Tibial nerve (tissue), 4 donors: Measurements from ENCODE around the gene SIPA1. TPM values are rescaled to one million over a fixed set of nuclear protein-coding genes. Genes with fewer than 3 reads are reported as not detected.

Experiments
- DNase-seq, 2 donors: peaks; one replicate each; pipeline ENCODE4 v3.0.0-alpha.2; 2019; ENCODE audit warnings: low spot score in 2 of 2
- H3K27ac ChIP-seq, 4 donors: fragments of 200-600 bp; sonication (generic) in 3 of 4; one replicate each; pipeline ENCODE4 v1.5.1; 2017 to 2019; ENCODE audit warnings: mild to moderate bottlenecking in 1 of 4
- H3K27me3 ChIP-seq, 2 donors: fragments of 200-600 bp; sonication (generic) in 1 of 2; one replicate each; pipeline versions ENCODE4 v1.5.1 to v1.6.0; 2017 to 2019
- H3K36me3 ChIP-seq, 3 donors: fragments of 200-600 bp; sonication (generic); one replicate each; pipeline ENCODE4 v1.5.1; 2018 to 2019
- H3K4me1 ChIP-seq, 4 donors: fragments of 200-600 bp; sonication (generic) in 3 of 4; one replicate each; pipeline ENCODE4 v1.5.1; 2017 to 2019
- H3K4me3 ChIP-seq, 4 donors: fragments of 200-600 bp; sonication (generic) in 3 of 4; one replicate each; pipeline ENCODE4 v1.5.1; 2017 to 2019; ENCODE audit warnings: mild to moderate bottlenecking in 1 of 4, moderate library complexity in 1 of 4
- H3K9me3 ChIP-seq, 4 donors: fragments of 200-600 bp; sonication (generic) in 3 of 4; one replicate each; pipeline ENCODE4 v1.5.1; 2017 to 2019
- CTCF ChIP-seq, 5 experiments: fragments of 200-600 bp in 3 of 5; fragments of 450-650 bp in 2 of 5; sonication (generic) in 3 of 5; IDR thresholded peaks; one replicate each; pipeline ENCODE4 v1.5.1; 2016 to 2019; ENCODE audit warnings: antibody characterized with exemption in 5 of 5, mild to moderate bottlenecking in 3 of 5, moderate library complexity in 2 of 5
- EP300 ChIP-seq, 2 donors: sonication (generic); formaldehyde crosslinking; IDR thresholded peaks; one replicate each; pipeline ENCODE4 v1.6.1; 2017; ENCODE audit warnings: antibody characterized with exemption in 2 of 2, mild to moderate bottlenecking in 1 of 2
- POLR2A ChIP-seq, 2 donors: fragments of 450-650 bp; IDR thresholded peaks; one replicate each; pipeline ENCODE4 v1.6.1; 2017; ENCODE audit warnings: antibody characterized with exemption in 2 of 2, mild to moderate bottlenecking in 2 of 2, moderate library complexity in 2 of 2
- WGBS, 2 donors: methylation state at CpG; one replicate each; pipeline ENCODE4 v1.1.5; 2018; 5-methylcytosine and 5-hydroxymethylcytosine counted together
- total RNA-seq, 4 donors: library from RNA; depleted of rRNA; stranded (reverse); fragments of >200 nt; gene quantifications; one replicate each; pipeline ENCODE4 v1.1.0, GENCODE V29; 2016

The SIPA1 gene
- total RNA-seq, 4 donors from 2014 or later = 50.2 to 103 (median 65.0) TPM

DNA sequence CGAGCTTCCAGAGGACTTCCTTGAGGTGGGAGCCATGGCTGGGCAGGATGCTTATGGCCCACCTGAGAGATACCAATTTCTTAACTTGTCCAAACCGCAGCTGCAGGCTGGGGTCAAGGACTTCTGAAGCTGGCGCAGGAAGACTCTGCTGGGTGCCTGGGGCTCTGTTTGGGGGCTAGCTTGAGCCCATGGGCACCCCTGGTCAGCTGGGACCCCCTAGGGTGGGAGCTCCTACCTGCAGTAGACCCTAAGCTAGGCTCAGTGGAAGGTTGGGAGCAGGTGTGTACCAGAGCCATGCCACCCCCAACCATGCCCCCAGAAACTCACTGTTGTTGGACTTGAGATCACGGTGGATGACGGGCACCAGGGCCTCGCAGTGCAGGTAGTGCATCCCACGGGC, 25.2 kb upstream of the SIPA1 start:
- TF ChIP-seq CTCF (IDR thresholded peaks at IDR 0.05) (no peak), POLR2A (IDR thresholded peaks at IDR 0.05) (no peak), EP300 (IDR thresholded peaks at IDR 0.05) (no peak)
- no peaks in the 10 kb centered on the region for H3K27me3 ChIP-seq
- no peak for DNase-seq
- H3K4me3 ChIP-seq = peak overlapping the region; percentile 64 to 97 (median 90)
- peaks cover 0 to 75% (median 61%) of the 10 kb centered on the region in 4 donors for H3K4me1 ChIP-seq
- H3K36me3 ChIP-seq = peaks cover 0 to 41% (median 0%) of the 10 kb centered on the region in 3 donors
- H3K27ac ChIP-seq = peak overlapping the region; percentile 79 to 98 (median 96)
- no peaks in the 10 kb centered on the region for H3K9me3 ChIP-seq
- WGBS, 2 donors = 19 to 44% methylated on average over 3 to 4 of the region's 7 CpGs

DNA sequence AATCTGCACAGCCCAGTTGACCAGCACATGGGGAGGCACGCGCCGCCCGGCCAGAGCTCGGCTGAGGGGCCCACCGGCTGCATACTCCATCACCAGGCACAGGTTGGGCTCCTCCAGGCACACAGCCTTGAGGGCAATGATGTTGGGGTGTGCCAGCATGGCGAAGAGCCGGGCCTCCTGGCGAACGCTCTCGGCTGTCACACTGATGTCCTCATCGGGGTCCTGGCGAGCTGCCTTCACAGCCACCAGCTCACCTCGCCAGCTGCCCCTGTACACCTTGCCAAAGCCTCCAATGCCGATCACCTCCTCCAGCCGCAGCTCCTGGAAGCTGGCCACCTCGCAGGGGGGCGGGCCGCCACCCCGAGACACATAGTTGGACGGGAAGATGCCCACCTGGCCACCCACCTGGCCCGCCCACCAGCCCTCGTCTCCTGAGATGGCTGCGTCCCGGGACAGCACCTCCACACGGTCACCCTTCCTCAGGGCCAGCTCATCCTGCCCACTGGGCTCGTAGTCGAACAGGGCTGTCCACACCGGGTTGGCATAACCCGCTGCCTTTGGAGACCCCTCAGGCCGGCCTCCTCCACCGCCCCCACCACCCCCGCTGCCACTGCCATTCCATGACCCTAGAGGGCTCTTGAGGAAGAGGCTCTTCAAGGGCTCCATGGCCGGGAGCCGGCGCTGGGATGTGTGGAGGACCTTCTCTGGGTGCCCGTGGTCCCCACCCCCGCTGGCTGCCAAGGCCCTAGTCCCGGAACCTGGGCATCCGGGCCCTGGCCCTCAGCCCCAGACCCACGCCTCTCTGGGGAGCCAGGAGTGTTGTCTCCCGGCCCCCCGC, 24.6 kb upstream of the SIPA1 start:
- peaks cover 0 to 42% (median 6%) of the 10 kb centered on the region in 3 donors for H3K36me3 ChIP-seq
- TF ChIP-seq POLR2A (IDR thresholded peaks at IDR 0.05) (no peak), EP300 (IDR thresholded peaks at IDR 0.05) (no peak), CTCF (IDR thresholded peaks at IDR 0.05) (no peak)
- 4 to 10% methylated on average over 15 to 27 of the region's 43 CpGs for WGBS, 2 donors
- H3K4me3 ChIP-seq = peak overlapping the region; percentile 64 to 97 (median 90)
- H3K4me1 ChIP-seq = peaks cover 0 to 75% (median 56%) of the 10 kb centered on the region in 4 donors
- DNase-seq = no peak
- peak overlapping the region; percentile 79 to 98 (median 96) for H3K27ac ChIP-seq
- H3K27me3 ChIP-seq = no peaks in the 10 kb centered on the region
- no peaks in the 10 kb centered on the region for H3K9me3 ChIP-seq

DNA sequence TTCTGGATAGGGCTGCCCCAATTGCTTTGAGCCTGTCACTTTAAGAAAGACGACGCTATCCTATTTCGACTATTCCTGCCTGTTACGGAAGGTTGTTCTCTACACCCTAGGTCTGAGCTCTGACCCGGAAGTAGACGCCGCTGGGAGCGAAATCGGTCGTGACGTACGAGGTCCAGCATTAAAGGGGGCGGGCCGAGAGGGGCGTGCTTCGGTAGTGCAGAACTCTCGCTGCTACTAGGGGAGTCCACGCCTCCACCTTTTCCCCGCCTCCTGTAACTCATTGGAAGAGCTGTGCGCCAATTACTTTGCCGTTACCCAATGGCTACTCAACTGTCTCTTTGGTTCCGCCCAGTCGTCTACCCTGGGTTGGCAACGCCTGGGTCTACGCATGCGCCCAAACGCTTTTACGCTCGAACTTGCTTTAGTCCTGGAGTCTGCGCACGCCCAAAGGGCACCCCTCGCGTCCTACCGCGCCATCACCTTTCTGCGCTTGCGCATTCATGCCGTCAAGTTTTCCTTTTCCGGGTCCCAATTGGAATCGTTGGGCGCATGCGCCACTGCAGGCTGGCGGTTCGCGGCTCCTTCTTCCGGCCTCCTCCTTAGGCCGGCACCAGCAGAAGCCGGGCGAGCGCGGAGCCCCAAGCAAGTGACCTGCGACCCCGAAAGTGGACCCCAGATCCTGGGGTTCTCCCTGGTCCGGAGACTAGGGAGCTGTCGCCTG, 22.5 kb upstream of the SIPA1 start, which contains the start of gene PCNX3:
TSS of gene PCNX3 (plus strand) at position 548 of the 721 bp plus-strand sequence. CDS start 536 bp downstream, outside the sequence.
- peak in 2 of 5 experiments; percentile 19 to 47 for TF ChIP-seq CTCF (IDR thresholded peaks at IDR 0.05)
- TF ChIP-seq EP300 (IDR thresholded peaks at IDR 0.05) = peak; percentile 91
- TF ChIP-seq POLR2A (IDR thresholded peaks at IDR 0.05) = peak in 1 of 2 donors; percentile 39
- DNase-seq = peak; percentile 100
- H3K9me3 ChIP-seq = no peaks in the 10 kb centered on the region
- WGBS, 2 donors = 0 to 1% methylated on average over 46 to 54 of the region's 55 CpGs
- peak within 1 kb of the TSS; percentile 84 to 97 (median 93) for H3K4me3 ChIP-seq
- H3K27me3 ChIP-seq = no peaks in the 10 kb centered on the region
- H3K4me1 ChIP-seq = peaks cover 0 to 64% (median 41%) of the 10 kb centered on the region in 4 donors
- H3K36me3 ChIP-seq = peaks cover 0 to 48% (median 21%) of the 10 kb centered on the region in 3 donors
- H3K27ac ChIP-seq = peak within 1 kb of the TSS; percentile 79 to 98 (median 96)

- H3K27me3 ChIP-seq = no peaks in the 10 kb centered on the region
- H3K9me3 ChIP-seq = no peaks in the 10 kb centered on the region
- WGBS, 2 donors = 1% methylated on average over 8 to 18 of the region's 50 CpGs
- TF ChIP-seq CTCF (IDR thresholded peaks at IDR 0.05) (no peak), EP300 (IDR thresholded peaks at IDR 0.05) (no peak)
- peak overlapping the region; percentile 36 to 96 (median 78) for H3K27ac ChIP-seq
- peaks cover 0 to 58% (median 35%) of the 10 kb centered on the region in 4 donors for H3K4me1 ChIP-seq
- H3K36me3 ChIP-seq = peaks cover 0 to 54% (median 21%) of the 10 kb centered on the region in 3 donors
- H3K4me3 ChIP-seq = peak overlapping the region; percentile 80 to 97 (median 88)
- no peak for DNase-seq
Observed at GRCh38 chr11:65615950-65616574, 21.8 kb upstream of the SIPA1 start.
